HCT116 (cell line): ENCODE results near the gene PODNL1. TPM values are rescaled to one million over a fixed set of nuclear protein-coding genes. Genes with fewer than 3 reads are reported as not detected.

Experiments used
- ATAC-seq: fragments of 200-7000 bp; cut with Tn5 transposase; 2 replicates; pipeline ENCODE4 v1.9.1; 2020; ENCODE audit warnings: mild to moderate bottlenecking, moderate library complexity
- BruUV-seq: library from RNA; stranded (reverse); fragments of 400-500 nt; replicated peaks from 2 replicates; lab custom pipeline; 2021; lab: Mats Ljungman, UMichigan
- CTCF ChIA-PET: fragments of 300-600 bp; sonication (Branson Sonifier 250); formaldehyde crosslinking; loops from one replicate; lab custom pipeline; 2021; ENCODE audit warnings: antibody characterized with exemption; lab: Charles Lee
- POLR2A ChIA-PET: fragments of 300-600, 350-600 bp; sonication (Branson Sonifier 250); formaldehyde crosslinking; loops from one replicate; lab custom pipeline; 2021; ENCODE audit warnings: antibody characterized with exemption; lab: Charles Lee
- RAD21 ChIA-PET, 2 experiments: fragments of 300-600 bp; sonication (Branson Sonifier 250); formaldehyde crosslinking; loops; one replicate each; lab custom pipeline; 2023; ENCODE audit warnings: low total read pairs in 2 of 2; ENCODE audit not compliant: uncharacterized antibody in 2 of 2, unreplicated experiment in 2 of 2, low non-redundant PET in 1 of 2; lab: Charles Lee
- DNase-seq: peaks from one replicate; pipeline ENCODE4 v3.0.0-alpha.2; 2010; ENCODE audit warnings: low read depth, low spot score
- H2AFZ ChIP-seq: fragments of 200-600 bp; shearing (Covaris generic), sonication (generic); 2 replicates; pipeline ENCODE4 v1.6.1; 2017; ENCODE audit warnings: low read depth, mixed run types, mixed read lengths, antibody characterized with exemption, low read length; ENCODE audit not compliant: poor library complexity, severe bottlenecking
- H3K27ac ChIP-seq: 2 replicates; pipeline ENCODE4 v1.5.1; 2012; ENCODE audit warnings: low read depth, low read length
- H3K27me3 ChIP-seq: fragments of 200-600 bp; sonication (generic); 2 replicates; pipeline ENCODE4 v1.6.1; 2016; ENCODE audit warnings: mixed run types, low read length, mixed read lengths; ENCODE audit not compliant: insufficient read depth
- H3K36me3 ChIP-seq, 2 experiments: fragments of 200-500 bp in 1 of 2; fragments of 200-600 bp in 1 of 2; sonication (Bioruptor generic) in 1 of 2; sonication (generic) in 1 of 2; 2 replicates each; pipeline versions ENCODE4 v1.5.1 to v1.6.1; 2014 to 2016; ENCODE audit warnings: low read length in 2 of 2, inconsistent platforms in 1 of 2, mixed read lengths in 1 of 2, mixed run types in 1 of 2; ENCODE audit not compliant: insufficient read depth in 2 of 2, control insufficient read depth in 1 of 2
- H3K4me1 ChIP-seq, 2 experiments: fragments of 200-600 bp in 1 of 2; sonication (generic) in 1 of 2; 2 replicates each; pipeline versions ENCODE4 v1.5.1 to v1.6.1; 2012 to 2017; ENCODE audit warnings: low read length in 2 of 2, inconsistent platforms in 1 of 2, mild to moderate bottlenecking in 1 of 2, mixed read lengths in 1 of 2, mixed run types in 1 of 2, moderate library complexity in 1 of 2; ENCODE audit not compliant: insufficient read depth in 2 of 2, control insufficient read depth in 1 of 2
- H3K4me2 ChIP-seq: fragments of 200-600 bp; sonication (generic); 2 replicates; pipeline ENCODE4 v1.6.1; 2017; ENCODE audit warnings: mixed run types, low read length, mixed read lengths
- H3K4me3 ChIP-seq, 2 experiments: fragments of 200-600 bp in 1 of 2; sonication (generic) in 1 of 2; replicated peaks in 1 of 2; 2 replicates each; pipeline ENCODE4 v1.5.1; 2011 to 2016; ENCODE audit warnings: low read length in 2 of 2, control low read depth in 1 of 2, low read depth in 1 of 2, mild to moderate bottlenecking in 1 of 2, mixed read lengths in 1 of 2, mixed run types in 1 of 2
- H3K79me2 ChIP-seq: fragments of 200-600 bp; sonication (generic); 2 replicates; pipeline ENCODE4 v1.6.1; 2017; ENCODE audit warnings: mild to moderate bottlenecking, mixed run types, low read length, moderate library complexity, mixed read lengths; ENCODE audit not compliant: insufficient read depth
- H3K9ac ChIP-seq: fragments of 200-600 bp; sonication (generic); 2 replicates; pipeline ENCODE4 v1.6.1; 2016; ENCODE audit warnings: low read length, mixed read lengths
- H3K9me2 ChIP-seq: fragments of 200-600 bp; sonication (generic), shearing (Covaris generic); 2 replicates; pipeline ENCODE4 v1.6.1; 2017; ENCODE audit warnings: mixed run types, mild to moderate bottlenecking, moderate library complexity; ENCODE audit not compliant: insufficient read depth
- H3K9me3 ChIP-seq, 2 experiments: fragments of 200-500 bp in 1 of 2; fragments of 200-600 bp in 1 of 2; sonication (Bioruptor generic) in 1 of 2; sonication (generic) in 1 of 2; 2 replicates each; pipeline ENCODE4 v1.6.1; 2014 to 2017; ENCODE audit warnings: low read length in 2 of 2, mixed read lengths in 2 of 2, inconsistent platforms in 1 of 2, low read depth in 1 of 2, mild to moderate bottlenecking in 1 of 2, mixed run types in 1 of 2, moderate library complexity in 1 of 2; ENCODE audit not compliant: control insufficient read depth in 1 of 2, insufficient read depth in 1 of 2
- H4K20me1 ChIP-seq: fragments of 200-600 bp; sonication (generic), shearing (Covaris generic); 2 replicates; pipeline ENCODE4 v1.6.1; 2017; ENCODE audit warnings: mixed run types, mild to moderate bottlenecking, moderate library complexity; ENCODE audit not compliant: insufficient read depth
- CBX3 ChIP-seq: IDR thresholded peaks from 2 replicates; pipeline ENCODE4 v1.6.1; 2012; ENCODE audit warnings: low read depth
- POLR2A ChIP-seq: IDR thresholded peaks from 2 replicates; pipeline ENCODE4 v1.7.0; 2011; ENCODE audit warnings: borderline replicate concordance; ENCODE audit not compliant: insufficient read depth, insufficient read length; ENCODE audit errors: extremely low read depth
- SIN3A ChIP-seq: IDR thresholded peaks from 2 replicates; pipeline ENCODE4 v1.6.1; 2012; ENCODE audit warnings: low read depth
- TCF7L2 ChIP-seq: IDR thresholded peaks from 2 replicates; pipeline ENCODE4 v1.7.0; 2011; ENCODE audit warnings: borderline replicate concordance, inconsistent platforms; ENCODE audit not compliant: insufficient read depth, insufficient read length; ENCODE audit errors: extremely low read depth
- ZFX ChIP-seq: fragments of 450-650 bp; IDR thresholded peaks from 2 replicates; pipeline ENCODE4 v1.6.1; 2017
- ZNF274 ChIP-seq: fragments of 200-500 bp; sonication (Bioruptor generic); IDR thresholded peaks from 2 replicates; pipeline ENCODE4 v1.6.1; 2014; ENCODE audit warnings: mild to moderate bottlenecking, low read depth, low read length, inconsistent platforms
- intact Hi-C: fragments of 100-400 bp; cut with micrococcal nuclease; formaldehyde crosslinking; loops from 2 replicates; pipeline ENCODE4 v1.10.0; 2022
- total RNA-seq: library from RNA; stranded (reverse); gene quantifications from one replicate; pipeline ENCODE4 v1.2.1, GENCODE V29; 2021; ENCODE audit not compliant: unreplicated experiment
- TF ChIP-seq, protein P1 (sequence below): IDR thresholded peaks from 2 replicates; pipeline ENCODE4 v1.6.1; 2012
- TF ChIP-seq, protein P2 (sequence below), 3 experiments: fragments of 200-600 bp in 1 of 3; sonication (generic) in 1 of 3; IDR thresholded peaks in 2 of 3; conservative IDR thresholded peaks in 1 of 3; 2 replicates each; pipeline ENCODE4 v1.5.1; 2012 to 2017; ENCODE audit warnings: low read depth in 2 of 3, low read length in 2 of 3, antibody characterized with exemption in 1 of 3, borderline replicate concordance in 1 of 3, control low read depth in 1 of 3, mild to moderate bottlenecking in 1 of 3, mixed read lengths in 1 of 3, mixed run types in 1 of 3, moderate library complexity in 1 of 3; ENCODE audit not compliant: insufficient read depth in 1 of 3

PODNL1 gene
- total RNA-seq, 1 experiment from 2014 or later: 0.71 TPM

DNA sequence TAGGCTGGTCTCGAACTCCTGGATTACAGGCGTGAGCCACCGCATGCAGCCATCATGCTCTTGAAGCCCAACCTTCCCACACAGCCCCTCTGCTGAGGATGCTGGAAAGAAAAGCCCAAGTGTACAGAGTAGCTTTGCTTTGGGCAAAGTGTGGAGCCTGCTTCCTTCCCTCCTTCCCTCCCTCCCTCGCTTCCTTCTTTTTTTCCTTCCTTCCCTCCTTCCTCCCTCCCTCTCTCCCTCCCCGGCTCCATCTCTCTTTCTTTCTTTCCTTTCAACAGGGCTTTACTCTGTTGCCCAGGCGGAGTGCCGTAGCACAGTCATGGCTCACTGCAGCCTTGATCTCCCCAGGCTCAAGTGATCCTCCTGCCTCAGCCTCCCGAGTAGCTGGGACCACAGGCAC is 29.5 kb downstream of the PODNL1 start:
- DNase-seq: no peak
- no peak overlapping the region for H3K9ac ChIP-seq

More for the DNA sequence above, 29.5 kb downstream of the PODNL1 start:
- no peak for TF ChIP-seq POLR2A
- no peak for TF ChIP-seq ZFX
- TF ChIP-seq TCF7L2: no peak
- no peak for TF ChIP-seq SIN3A
- TF ChIP-seq CBX3: no peak
- TF ChIP-seq ZNF274: no peak
- TF ChIP-seq, protein P1, sequence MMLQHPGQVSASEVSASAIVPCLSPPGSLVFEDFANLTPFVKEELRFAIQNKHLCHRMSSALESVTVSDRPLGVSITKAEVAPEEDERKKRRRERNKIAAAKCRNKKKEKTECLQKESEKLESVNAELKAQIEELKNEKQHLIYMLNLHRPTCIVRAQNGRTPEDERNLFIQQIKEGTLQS: no peak
- TF ChIP-seq, protein P2, sequence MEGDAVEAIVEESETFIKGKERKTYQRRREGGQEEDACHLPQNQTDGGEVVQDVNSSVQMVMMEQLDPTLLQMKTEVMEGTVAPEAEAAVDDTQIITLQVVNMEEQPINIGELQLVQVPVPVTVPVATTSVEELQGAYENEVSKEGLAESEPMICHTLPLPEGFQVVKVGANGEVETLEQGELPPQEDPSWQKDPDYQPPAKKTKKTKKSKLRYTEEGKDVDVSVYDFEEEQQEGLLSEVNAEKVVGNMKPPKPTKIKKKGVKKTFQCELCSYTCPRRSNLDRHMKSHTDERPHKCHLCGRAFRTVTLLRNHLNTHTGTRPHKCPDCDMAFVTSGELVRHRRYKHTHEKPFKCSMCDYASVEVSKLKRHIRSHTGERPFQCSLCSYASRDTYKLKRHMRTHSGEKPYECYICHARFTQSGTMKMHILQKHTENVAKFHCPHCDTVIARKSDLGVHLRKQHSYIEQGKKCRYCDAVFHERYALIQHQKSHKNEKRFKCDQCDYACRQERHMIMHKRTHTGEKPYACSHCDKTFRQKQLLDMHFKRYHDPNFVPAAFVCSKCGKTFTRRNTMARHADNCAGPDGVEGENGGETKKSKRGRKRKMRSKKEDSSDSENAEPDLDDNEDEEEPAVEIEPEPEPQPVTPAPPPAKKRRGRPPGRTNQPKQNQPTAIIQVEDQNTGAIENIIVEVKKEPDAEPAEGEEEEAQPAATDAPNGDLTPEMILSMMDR (IDR thresholded peaks at IDR 0.05 in 2 of 3, conservative IDR thresholded peaks at IDR 0.05 in 1 of 3; ENCODE audit: borderline replicate concordance in 1 of 3, insufficient read depth in 1 of 3, low read depth in 2 of 3, low read length in 2 of 3): no peak
- no peak overlapping the region for H3K4me2 ChIP-seq
- H3K4me1 ChIP-seq: peaks cover 9 to 12% of the 10 kb centered on the region in 2 experiments; a peak in 2 of 4 replicates
- intact Hi-C loops: no loop called here
- no peak overlapping the region for H3K27ac ChIP-seq
- no peaks in the 10 kb centered on the region for H3K27me3 ChIP-seq
- BruUV-seq: no TSS peak
- H3K9me2 ChIP-seq: no peaks in the 10 kb centered on the region
- peaks cover 4 to 12% of the 10 kb centered on the region in 2 experiments; a peak in 3 of 4 replicates for H3K36me3 ChIP-seq
- CTCF ChIA-PET: no interaction called here
- no peaks in the 10 kb centered on the region for H4K20me1 ChIP-seq
- POLR2A ChIA-PET: no interaction called here
- H3K4me3 ChIP-seq: no peak overlapping the region
- peaks cover 5% of the 10 kb centered on the region for H3K79me2 ChIP-seq
- RAD21 ChIA-PET: no interaction called here
- H3K9me3 ChIP-seq: no peaks in the 10 kb centered on the region
- no peak for ATAC-seq
- no peak overlapping the region for H2AFZ ChIP-seq
